ENCODE data around the gene HOXA4. TPM values are rescaled to one million over a fixed set of nuclear protein-coding genes. Genes with fewer than 3 reads are reported as not detected.

The HOXA4 gene
- total RNA-seq, 1 donor from 2014 or later, result 2.1 TPM

DNA sequence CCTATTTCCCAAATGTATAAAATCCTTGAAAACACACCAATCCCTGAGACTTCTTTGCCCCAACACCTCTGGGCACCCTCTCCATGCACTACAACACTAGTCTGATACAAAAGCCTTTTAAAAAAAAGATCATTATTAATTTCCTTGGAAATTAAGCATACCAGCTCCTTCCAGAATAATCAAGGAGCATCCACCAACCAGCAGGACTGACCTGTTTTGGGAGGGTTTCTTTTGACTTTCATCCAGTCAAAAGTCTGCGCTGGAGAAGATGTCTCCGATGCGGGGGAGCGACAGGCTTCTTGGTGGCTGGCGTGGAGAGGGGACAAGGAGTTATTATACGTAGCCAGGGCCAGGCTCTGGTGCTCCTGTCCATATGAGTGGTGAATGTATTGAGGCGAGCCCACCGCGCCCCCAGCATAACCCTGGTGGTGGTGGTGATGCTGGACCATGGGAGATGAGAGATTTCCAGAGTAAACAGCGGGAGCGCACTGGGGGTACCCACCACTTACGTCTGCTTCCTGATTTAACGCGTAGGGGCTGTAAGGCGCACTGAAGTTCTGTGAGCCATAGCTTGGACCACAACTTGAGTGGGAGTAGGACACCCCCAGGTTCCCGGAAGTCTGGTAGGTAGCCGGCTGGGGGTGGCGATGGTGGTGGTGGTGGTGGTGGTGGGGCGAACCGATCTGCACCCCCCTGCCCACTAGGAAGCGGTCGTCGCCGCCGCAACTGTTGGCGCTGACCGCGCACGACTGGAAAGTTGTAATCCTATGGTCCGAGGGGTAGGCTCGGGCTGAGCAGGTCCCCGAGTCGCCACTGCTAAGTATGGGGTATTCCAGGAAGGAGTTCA lies 35.3 kb downstream of the HOXA4 start:
- no peaks in the 10 kb centered on the region for H3K27me3 ChIP-seq
- H3K36me3 ChIP-seq, result no peaks in the 10 kb centered on the region
- H3K9me3 ChIP-seq, result no peaks in the 10 kb centered on the region
- H3K4me1 ChIP-seq, result peaks cover 0 to 15% of the 10 kb centered on the region in 2 donors
- H3K27ac ChIP-seq, result peak overlapping the region in 1 of 2 donors; percentile 55
- H3K4me3 ChIP-seq, result peak overlapping the region; percentile 79 to 82
- no peak for DNase-seq (ENCODE audit: low spot score in 2 of 2)
- TF ChIP-seq, protein P1, sequence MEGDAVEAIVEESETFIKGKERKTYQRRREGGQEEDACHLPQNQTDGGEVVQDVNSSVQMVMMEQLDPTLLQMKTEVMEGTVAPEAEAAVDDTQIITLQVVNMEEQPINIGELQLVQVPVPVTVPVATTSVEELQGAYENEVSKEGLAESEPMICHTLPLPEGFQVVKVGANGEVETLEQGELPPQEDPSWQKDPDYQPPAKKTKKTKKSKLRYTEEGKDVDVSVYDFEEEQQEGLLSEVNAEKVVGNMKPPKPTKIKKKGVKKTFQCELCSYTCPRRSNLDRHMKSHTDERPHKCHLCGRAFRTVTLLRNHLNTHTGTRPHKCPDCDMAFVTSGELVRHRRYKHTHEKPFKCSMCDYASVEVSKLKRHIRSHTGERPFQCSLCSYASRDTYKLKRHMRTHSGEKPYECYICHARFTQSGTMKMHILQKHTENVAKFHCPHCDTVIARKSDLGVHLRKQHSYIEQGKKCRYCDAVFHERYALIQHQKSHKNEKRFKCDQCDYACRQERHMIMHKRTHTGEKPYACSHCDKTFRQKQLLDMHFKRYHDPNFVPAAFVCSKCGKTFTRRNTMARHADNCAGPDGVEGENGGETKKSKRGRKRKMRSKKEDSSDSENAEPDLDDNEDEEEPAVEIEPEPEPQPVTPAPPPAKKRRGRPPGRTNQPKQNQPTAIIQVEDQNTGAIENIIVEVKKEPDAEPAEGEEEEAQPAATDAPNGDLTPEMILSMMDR (IDR thresholded peaks at IDR 0.05), result no peak
- intact Hi-C loops (cut with DNase I), result loop anchor here (5.0 kb wide), 1 partner anchor 63 kb away; no protein-coding TSS in a partner anchor

DNA sequence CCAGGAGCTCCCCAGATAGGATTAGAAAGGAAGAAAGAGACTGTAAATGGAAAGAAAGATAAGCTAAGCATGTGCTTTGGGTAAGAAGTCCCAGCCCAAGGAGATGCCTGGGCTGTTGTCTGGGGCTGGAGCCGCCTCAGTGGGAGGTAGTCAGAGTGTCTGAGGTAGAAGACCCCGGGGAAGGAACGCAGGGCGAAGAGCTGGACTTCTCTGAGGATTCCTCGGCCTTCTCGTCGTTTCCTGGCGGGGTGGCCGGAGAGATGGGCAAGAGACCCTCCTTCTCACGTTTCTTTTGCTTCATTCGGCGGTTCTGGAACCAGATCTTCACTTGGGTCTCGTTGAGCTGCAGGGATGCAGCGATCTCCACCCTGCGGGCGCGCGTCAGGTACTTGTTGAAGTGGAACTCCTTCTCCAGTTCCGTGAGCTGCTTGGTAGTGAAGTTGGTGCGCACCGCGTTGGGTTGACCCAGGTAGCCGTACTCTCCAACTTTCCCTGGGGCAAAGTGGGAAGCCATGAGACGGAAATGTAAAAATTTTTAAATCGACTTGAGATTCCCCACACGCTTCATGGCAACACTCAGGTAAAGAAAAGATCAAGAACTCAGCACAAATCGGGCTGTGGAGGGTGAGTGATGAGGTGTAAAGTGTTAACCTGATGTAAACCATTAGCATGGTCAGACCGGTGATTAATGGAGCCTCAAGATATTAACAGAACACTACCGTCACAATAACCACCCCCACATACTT lies 36.1 kb downstream of the HOXA4 start:
- TF ChIP-seq, protein P1 (IDR thresholded peaks at IDR 0.05), result no peak
- no peaks in the 10 kb centered on the region for H3K9me3 ChIP-seq
- intact Hi-C loops (cut with DNase I), result loop anchor here (5.0 kb wide), 1 partner anchor 62 kb away; no protein-coding TSS in a partner anchor
- no peak for DNase-seq (ENCODE audit: low spot score in 2 of 2)
- H3K4me1 ChIP-seq, result peaks cover 0 to 7% of the 10 kb centered on the region in 2 donors
- H3K4me3 ChIP-seq, result no peak overlapping the region
- H3K27me3 ChIP-seq, result no peaks in the 10 kb centered on the region
- no peak overlapping the region for H3K27ac ChIP-seq
- no peaks in the 10 kb centered on the region for H3K36me3 ChIP-seq

DNA sequence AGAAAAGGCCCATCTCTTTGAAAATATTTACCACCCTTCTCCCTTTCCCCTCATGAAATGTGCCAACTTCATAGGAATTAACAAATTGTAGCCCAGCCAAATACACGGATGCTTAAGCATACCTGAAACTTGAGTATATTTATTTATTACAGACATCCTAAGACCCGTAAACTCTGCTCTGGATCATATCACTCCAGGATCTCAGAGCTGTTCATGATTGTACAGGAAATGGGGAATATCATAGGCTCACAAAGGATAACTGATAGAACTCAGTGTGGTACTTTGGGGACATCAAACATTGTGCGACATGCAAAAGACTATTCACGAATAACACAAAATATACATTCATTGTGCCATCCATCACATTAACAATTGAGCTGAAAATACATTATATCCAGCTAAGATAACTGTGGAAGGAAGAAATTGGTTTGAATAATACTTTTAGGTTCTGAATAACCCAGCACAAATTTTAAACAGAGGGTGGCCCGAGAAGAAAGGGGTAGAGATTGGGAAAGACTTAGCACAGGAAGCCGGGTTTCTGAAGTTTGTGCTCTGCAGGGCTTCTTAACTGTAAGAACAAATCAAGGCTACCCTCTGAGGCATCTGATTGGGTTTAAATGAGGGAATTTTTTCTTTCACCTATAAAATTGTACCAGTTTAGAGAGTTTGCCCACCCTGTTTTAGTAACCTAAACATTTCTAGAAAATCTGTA lies 37.2 kb downstream of the HOXA4 start:
- no peak for DNase-seq (ENCODE audit: low spot score in 2 of 2)
- Histone ChIP-seq H3K27me3 (peaks cover 1% of the 10 kb centered on the region), H3K27ac (no peak overlapping the region), H3K9me3 (no peaks in the 10 kb centered on the region), H3K4me1 (peaks cover 0 to 6% of the 10 kb centered on the region in 2 donors), H3K4me3 (no peak overlapping the region), H3K36me3 (no peaks in the 10 kb centered on the region)
- intact Hi-C loops (cut with DNase I), result loop anchor here (2.0 kb wide), 1 partner anchor 237 kb away; no protein-coding TSS in a partner anchor
- TF ChIP-seq, protein P1 (IDR thresholded peaks at IDR 0.05), result no peak

DNA sequence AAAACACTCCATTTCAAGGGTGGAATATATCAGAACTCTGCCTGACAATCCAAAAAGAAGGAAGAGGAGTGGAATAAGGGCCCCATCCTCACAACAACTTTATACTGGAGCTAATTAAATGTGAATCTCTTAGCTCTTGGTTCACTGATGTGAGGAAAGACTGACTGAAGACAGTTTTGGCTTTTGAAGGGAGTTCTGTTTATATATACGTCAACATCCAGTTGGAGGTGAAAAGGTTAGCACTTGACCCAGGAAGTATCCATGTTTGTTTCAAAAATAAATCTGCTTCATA lies 37.8 kb downstream of the HOXA4 start:
- Histone ChIP-seq H3K9me3 (no peaks in the 10 kb centered on the region), H3K27me3 (peaks cover 7% of the 10 kb centered on the region), H3K27ac (no peak overlapping the region), H3K36me3 (no peaks in the 10 kb centered on the region), H3K4me3 (no peak overlapping the region), H3K4me1 (peaks cover 0 to 5% of the 10 kb centered on the region in 2 donors)
- no peak for DNase-seq (ENCODE audit: low spot score in 2 of 2)
- TF ChIP-seq, protein P1 (IDR thresholded peaks at IDR 0.05), result no peak
- intact Hi-C loops (cut with DNase I), result loop anchor here (2.0 kb wide), 1 partner anchor 236 kb away; no protein-coding TSS in a partner anchor
